NK-92 (cell line): ENCODE data around the gene PKLR.

Experiments used
- DNase-seq: peaks from one replicate; lab custom pipeline; 2025; ENCODE audit not compliant: unreplicated experiment; lab: John Stamatoyannopoulos, UW

Gene PKLR

DNA sequence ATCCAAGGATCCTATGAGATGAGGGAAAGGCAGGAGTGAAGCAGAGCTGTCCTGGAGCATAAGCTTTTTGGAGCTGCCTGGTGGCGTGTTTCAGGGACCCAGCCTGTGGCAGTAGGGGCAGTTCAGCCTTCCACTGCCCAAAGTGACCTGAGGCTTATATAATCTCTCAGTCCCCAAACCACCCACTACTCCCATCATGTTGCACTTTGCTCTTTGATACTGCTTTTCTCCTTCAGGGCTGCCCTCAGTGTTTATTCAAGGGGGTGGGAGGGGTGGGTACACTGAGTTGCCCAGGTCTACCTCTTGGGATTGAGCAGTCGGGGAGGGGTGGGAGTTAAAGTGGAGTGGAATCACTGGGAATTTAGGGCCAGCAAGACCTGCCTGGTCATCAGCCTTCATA, 14.7 kb downstream of the PKLR start:
- no peak for DNase-seq

DNA sequence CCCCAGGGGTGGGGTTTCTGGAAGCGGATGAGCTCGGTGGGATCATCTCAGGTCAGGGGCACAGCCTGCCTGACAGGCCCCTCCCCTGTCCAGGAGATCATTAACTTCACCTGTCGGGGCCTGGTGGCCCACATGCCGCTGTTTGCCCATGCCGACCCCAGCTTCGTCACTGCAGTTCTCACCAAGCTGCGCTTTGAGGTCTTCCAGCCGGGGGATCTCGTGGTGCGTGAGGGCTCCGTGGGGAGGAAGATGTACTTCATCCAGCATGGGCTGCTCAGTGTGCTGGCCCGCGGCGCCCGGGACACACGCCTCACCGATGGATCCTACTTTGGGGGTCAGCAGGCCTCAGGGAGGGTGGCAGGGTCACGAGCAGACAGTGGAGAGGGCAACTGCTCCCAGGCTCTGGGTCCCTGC, 15.6 kb downstream of the PKLR start:
- DNase-seq: no peak

DNA sequence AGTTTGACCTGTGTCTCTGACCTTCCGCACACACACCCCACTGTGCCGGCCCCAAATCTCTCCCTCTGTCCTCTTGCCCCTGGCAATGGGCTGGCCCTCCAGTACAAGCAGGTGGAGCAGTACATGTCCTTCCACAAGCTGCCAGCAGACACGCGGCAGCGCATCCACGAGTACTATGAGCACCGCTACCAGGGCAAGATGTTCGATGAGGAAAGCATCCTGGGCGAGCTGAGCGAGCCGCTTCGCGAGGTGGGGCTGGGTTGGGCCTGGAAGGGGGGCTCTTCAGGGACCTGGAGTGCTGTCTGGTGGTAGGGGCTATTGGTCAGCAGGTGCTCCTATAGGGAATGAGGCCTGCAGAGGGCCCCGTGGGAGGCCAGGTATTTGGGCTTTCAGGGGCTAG, 16.2 kb downstream of the PKLR start:
- no peak for DNase-seq

DNA sequence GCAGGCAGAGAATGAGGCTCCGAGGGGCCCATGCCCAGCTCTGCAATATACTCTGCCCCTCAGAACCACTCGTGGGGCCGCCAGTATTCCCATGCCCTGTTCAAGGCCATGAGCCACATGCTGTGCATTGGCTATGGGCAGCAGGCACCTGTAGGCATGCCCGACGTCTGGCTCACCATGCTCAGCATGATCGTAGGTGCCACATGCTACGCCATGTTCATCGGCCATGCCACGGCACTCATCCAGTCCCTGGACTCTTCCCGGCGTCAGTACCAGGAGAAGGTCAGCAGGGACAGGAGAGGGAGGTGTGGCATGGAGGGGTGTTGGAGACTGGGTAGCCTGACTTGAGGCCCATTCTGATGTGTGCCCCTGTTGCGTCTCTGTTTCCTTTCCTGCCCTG, 16.8 kb downstream of the PKLR start:
- DNase-seq: no peak

DNA sequence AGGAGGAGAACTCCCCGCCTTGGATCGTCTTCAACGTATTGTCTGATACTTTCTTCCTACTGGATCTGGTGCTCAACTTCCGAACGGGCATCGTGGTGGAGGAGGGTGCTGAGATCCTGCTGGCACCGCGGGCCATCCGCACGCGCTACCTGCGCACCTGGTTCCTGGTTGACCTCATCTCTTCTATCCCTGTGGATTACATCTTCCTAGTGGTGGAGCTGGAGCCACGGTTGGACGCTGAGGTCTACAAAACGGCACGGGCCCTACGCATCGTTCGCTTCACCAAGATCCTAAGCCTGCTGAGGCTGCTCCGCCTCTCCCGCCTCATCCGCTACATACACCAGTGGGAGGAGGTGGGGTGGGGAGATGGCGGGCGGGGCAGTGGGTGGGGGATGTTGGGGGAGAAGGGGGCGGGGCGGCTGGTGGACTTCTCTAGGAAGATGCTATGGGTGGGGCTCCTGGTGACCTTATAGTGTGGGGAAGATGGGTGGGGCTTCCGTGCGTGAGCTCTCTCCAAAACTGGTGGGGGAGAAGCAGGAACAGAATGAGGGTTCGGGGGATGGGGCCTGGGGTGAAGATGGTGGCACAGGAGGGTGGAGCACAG, 18.6 kb downstream of the PKLR start:
- DNase-seq: no peak

DNA sequence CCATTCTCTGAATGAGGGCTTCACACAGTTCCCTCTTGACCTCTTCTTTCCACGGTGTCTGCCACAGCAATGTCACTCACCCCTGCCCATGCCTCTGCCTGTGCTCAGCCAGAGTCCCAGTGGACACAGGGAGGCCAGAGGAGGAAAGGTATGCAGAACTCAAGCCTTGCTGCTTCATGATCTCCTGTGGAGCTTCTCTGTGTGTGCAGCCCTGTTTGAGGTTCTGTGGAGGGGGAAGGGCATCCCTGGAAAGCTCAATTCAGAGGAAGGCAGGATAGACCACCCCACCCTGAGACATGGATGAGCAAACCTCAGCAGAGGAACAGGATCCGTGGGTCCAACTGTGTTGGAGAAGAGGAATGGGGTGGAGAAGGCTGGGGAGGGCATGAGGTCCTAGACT, 22.0 kb downstream of the PKLR start:
- DNase-seq: no peak

DNA sequence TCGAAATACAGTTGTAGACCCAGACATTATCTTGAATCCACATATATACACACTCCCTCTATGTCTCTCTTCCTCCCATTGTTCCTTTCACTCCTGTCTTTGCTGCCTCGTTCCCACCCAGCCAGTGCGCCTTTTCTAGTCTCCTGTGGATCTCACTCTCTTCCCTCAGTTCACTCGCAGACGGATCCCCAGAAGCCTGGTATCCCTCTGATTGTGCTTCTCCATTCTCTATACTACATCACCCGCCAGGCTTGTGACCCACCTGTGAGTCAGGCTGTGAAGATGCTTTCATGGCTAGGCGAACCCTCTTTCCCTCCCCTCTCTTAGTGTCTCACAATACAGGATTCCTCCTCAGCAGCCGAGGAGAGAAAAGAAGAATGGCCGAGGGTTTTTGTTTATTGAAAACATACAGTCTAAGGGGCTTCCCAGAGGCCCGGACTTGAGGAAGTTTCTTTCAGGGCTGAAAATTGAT, 22.5 kb downstream of the PKLR start:
- no peak for DNase-seq

DNA sequence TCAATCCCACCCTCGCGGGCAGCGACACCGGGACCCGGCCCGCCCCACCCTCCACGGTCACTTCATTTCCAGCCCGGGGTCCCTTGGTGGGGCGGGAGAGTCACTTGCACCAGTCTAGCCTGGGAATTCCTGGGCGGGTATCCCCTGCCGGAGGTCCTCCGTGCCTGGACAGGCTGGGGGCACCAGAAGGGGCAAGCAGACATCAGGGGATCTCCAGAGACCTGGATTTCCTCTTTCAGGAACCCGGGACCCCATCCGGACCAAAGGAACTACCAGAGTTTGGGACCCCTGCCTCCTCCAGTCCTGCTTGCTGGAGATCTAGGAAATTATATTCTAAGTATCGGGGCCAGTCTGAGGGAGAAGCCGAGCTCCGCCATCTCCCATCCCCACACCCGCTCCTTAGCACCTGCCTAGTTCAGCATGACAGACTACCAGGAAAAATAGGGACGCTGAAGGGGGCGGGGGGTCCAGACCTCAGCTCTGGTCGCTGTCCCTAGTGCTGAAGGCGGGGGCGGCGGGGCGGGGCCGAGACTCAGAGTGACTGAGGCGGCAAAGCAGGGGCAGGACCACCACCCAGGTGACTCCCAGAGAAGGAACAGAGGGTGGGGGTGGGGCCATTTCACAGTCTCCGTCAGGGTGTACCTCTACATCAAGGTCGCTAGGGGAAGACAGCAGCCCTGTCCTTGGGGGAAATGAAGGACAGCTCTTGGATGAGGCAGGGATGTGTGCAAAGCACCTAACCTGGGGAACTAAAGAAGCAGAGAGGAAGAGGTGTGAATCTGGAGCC, 23.1 kb downstream of the PKLR start:
- DNase-seq: peak; percentile 29

DNA sequence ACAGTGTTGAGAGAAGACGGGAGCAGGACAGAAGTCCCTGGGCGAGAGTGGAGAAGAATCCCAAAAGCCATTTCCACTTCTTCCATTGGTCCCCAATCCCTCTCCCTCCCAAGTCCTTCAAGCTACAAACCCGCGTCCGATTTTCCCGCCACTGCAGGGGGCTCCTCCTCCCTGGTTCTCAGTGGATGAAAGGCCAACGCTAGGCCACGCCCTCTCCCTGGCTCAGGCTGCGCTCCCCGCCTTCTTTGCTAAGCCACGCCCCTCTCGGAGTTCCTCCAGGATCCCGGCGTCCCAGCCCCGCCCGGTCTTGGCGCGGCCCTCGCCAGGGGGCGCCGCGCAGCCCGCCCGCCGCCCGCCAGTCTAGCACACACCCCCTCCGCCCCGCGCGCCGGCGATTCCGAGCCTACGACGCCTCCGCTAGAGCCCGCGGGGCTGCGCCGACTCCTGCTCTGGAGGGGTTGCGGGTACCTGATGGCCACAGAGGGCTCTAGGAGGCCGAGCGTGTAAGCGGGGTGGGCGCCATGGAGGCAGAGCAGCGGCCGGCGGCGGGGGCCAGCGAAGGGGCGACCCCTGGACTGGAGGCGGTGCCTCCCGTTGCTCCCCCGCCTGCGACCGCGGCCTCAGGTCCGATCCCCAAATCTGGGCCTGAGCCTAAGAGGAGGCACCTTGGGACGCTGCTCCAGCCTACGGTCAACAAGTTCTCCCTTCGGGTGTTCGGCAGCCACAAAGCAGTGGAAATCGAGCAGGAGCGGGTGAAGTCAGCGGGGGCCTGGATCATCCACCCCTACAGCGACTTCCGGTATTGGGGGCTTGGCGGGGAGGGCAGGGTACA, 24.0 kb downstream of the PKLR start, which contains the start of gene HCN3:
TSS of gene HCN3 (plus strand) at position 394 of the 832 bp plus-strand sequence. CDS start at position 522, 128 bp downstream.
- peak; percentile 19 for DNase-seq

DNA sequence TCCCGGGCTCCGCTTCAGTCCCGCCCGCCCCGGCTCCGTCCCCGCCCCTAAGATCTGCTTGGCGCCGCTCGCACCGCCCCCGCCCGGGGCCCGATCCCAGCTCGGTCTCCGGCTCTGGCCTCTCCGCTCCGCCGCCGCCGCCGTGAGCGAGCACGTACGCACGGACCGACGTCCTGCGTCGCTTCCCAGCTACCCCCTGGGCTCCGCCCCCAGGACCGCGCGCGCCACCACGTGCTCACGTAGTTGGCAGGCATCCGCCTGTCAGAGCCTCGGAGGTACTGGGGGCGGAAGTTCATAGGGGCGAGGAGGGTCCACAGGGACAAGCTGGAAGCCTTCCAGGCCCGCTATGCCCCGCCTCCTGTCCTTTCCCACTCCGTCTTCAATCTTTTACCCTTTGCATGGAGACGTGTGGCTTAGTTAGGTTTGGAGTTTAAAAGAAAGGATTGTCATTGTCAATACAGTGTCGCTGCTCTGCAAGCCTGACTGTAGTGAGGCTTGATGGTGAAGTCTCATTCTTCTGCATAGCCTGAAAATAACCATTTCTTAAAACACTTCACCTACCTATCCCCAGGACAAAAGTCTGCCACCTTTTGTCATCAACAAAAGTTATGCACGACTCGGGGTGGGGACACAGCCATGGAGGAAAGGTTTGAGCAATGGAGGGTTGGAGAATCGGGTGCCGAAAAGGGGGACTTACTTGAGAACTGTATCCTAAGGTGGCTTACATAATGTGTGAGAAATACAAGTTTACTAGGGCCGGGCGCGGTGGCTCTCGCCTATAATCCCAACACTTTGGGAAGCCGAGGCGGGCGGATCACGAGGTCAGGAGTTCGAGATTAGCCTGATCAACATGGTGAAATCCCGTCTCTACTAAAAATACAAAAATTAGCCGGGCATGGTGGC, 27.6 kb downstream of the PKLR start, which contains the start of gene CLK2:
TSS of gene CLK2 (minus strand) at position 162 of the 903 bp plus-strand sequence. CDS start 2,527 bp downstream, outside the sequence.
- peak; percentile 30 for DNase-seq

DNA sequence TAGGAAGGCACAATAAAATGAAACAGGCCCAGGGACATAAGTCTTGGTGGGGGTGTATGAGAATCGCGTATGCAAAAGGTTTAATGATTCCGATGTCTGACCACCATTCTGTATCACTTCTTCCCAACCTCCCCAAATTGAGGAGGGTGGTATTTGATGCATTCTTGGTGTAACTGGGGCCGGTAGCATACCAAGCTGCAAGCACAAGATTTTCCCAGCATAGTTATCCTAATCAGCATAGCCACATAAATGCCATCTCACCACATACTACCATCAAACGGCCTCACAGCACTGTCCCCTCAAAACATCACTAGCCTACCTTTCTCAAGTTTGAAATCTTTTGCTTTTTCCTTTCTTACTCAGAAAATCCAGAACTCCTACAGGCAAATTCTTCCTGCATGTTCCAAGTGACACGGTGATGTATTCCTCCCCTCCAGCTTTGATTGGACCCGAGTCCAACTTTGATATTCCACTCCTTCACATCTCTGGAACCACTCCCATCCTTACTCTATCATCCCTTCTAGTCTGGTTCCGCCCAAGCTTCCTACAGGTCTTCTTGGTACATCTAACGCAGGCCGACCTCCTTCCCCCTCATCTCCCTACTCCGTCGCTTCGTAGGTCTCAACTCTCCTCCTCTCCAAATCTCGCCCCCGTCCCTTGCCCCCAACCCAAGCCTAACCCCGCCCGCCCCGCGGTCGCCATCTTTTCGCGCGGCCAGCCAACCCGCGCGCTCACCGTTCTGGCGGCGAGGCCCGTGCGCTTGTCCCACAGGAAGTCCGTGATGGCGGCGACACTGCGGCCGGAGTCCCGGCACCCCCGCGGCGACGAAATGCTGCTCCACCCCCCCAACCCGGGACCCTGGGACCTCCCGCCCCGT, 28.5 kb downstream of the PKLR start:
- no peak for DNase-seq

DNA sequence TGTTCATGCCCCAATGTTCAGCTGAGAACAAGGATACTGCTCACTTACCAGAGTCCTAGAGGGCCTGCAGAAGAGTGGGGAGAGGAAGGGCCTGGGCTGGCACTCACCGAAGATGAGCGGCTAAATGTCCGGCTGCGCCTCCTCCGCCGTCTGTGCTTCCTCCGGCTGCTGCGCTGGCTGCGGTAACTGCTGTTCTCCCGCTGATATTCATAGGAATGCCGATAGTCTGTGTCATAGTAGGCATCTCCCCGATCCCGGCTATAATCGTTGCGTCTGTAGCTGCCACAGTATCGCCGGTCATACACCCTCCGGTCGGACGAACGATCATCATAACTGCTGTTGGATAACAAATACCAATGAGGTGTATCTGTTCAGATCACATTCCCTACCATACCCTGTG, 31.9 kb downstream of the PKLR start:
- no peak for DNase-seq

DNA sequence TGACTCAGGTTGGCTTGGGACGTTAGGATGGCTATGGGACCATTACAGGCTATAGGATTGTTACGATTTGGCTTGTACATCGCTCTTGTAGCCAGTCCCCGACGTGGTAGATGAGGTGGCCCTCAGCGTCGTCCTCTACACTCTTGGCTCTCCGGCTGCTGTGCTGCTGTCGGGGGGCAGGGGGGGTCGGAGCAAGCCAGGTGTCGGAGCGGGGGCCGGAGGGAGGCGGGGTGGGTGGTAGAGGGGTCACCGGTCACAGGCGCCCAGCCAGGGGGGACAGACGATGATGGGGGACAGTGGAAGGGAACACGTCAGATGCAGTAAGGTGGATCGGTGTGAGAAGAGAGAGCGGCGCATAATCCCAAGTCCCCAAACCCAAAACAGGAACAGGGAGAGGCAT, 32.6 kb downstream of the PKLR start:
- no peak for DNase-seq

DNA sequence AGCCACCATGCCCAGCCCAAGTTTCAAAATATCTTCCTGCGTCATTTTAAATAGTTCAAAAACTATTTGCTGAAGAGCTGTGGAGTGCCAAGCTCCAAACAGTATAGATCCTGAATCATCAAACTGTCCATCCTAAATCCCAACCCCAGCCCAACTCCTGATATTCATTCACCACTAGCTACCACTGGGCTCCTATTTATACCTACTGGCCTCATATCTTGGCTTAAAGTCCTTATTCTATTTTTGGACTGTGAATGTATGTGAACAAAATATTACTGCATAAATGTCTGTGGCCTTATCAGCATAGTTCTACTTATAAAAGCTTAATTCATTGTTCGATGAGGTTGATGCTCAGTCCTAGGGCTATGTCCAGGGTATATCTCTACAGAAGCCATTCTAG, 33.9 kb downstream of the PKLR start:
- DNase-seq: no peak

DNA sequence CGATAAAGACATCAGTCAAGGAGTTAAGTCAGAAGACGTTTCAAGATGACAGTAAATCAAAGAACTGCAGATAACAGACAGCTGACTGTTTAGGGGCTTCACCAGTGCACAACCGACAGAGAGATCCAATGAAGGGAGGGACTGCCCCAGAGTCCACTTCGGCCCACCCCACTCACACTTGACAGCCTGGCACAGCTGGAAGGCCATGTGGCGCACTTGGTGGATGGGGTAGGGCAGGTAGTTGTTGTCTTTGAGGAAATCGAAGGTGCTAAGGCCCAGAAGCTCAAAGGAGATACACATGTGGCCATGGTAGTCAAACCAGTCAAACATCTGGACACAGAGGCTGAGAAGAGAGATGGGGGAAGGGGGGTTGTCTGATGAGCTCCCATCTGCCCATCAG, 34.7 kb downstream of the PKLR start:
- no peak for DNase-seq

DNA sequence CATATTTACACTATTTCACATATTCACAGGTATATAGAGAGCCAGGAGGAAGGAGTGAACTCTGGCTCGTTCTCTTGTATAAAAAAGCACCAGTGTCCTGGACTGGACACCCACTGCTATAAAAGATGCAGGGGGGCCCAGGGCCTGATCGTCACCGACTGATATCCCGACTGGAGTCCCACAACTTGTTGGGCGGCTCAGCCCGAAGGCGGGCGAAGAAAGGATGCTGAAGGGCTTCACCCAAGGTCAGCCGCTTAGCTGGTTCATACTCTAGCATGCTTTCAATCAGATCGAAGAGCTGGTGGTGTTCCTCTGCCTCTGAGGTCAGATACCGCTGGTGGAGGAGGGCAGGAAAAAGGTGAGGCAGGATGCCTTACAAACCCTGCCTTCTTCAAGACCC, 38.2 kb downstream of the PKLR start:
- no peak for DNase-seq

DNA sequence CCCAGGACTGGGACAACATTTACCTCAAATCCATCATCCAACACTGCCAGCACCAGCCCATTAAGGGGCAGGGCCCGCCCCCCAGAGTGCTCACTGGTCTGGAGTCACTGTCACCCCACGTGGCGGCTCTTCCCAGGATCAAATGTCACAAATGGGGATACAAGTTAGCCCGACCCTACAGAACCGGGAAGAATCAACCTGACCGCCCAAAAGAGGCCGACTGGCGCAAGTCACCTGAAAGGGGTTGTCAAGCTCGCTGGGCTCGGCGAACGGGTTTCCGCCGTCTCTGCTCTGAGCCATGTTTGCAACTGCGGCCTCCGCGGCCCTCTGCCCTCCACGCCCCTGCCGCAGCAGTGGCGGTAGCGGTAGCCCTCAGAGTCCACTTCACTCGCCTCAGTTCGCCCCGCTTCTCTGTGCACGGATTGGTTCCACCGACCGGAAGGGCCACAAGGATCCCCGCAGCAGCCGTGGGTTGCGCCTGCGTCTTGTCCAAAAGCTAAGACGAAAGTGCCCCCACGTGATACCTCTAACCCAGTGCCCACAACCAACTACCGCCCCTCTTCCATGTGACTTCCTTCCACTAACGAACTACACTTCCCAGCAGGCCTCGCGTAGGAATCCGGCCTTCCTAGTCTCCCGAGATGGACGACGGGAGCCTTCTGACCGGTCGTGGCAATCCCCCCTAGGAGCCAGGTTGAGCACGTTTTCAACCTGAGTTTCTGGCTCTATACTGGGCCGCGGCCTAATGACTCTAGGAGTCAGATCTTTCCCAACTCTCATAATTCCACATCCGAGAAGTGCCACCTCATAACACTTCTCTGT, 39.2 kb downstream of the PKLR start, which contains the start of gene SCAMP3:
TSS of gene SCAMP3 (minus strand) at position 509 of the 822 bp plus-strand sequence. CDS start at position 300, 209 bp downstream.
- DNase-seq: peak; percentile 36

DNA sequence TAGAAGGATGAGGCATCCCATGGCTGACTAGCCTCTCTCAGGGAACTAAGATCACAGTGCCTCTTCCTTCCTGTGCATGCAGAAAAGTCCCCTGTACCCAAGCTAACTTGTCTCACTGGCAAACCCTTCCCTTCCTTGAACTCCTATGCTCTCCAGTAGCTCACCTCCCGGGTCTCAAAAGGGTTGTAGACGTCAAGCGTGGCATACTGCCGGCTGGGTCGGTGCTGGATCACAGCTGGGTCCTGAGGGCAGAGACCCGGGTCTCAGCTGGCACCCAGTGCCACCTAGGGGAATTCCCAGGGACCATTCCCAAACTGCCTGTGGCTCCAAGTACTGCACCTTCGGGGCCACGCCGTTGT, 39.8 kb downstream of the PKLR start:
- DNase-seq: no peak

DNA sequence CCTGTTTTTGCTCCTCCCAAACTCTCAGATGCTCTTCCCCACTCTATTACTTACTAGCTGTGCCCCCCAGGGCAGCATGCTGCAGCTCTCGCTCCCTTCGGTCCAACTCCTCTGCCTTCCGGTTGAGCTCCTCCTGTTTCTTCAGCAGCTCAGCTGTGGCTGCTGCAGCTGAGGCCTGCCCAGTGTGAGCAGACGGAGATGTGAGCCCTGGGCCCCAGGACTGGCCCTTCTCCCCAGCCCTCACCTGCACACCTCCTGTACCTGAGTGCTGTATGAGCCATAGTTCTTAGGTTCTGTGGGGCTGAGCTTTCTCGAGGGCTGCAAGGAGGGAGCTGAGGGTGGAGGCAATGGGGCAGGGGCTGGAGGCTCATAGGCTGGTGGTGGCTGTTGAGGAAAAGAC, 41.0 kb downstream of the PKLR start:
- no peak for DNase-seq
